Caco-2 (cell line): ENCODE results near the gene CHIT1. TPM values are rescaled to one million over a fixed set of nuclear protein-coding genes. Genes with fewer than 3 reads are reported as not detected.

Source experiments
- BruUV-seq: library from RNA; stranded (reverse); fragments of 400-500 nt; replicated peaks from 2 replicates; lab custom pipeline; 2021; lab: Mats Ljungman, UMichigan
- CTCF ChIA-PET: fragments of 300-600 bp; sonication (Branson Sonifier 250); formaldehyde crosslinking; loops from one replicate; lab custom pipeline; 2022; ENCODE audit warnings: antibody characterized with exemption; lab: Charles Lee
- POLR2A ChIA-PET: fragments of 300-600 bp; sonication (Branson Sonifier 250); formaldehyde crosslinking; loops from one replicate; lab custom pipeline; 2022; ENCODE audit warnings: antibody characterized with exemption; lab: Charles Lee
- DNase-seq, 2 experiments: peaks; one replicate each; pipeline versions ENCODE4 v3.0.0 to v3.0.0-alpha.2; 2020 to 2022
- H3K27me3 ChIP-seq: replicated peaks from 2 replicates; pipeline ENCODE4 v1.6.0; 2011; ENCODE audit warnings: low read length; ENCODE audit not compliant: control insufficient read depth, insufficient read depth
- H3K36me3 ChIP-seq: 2 replicates; pipeline ENCODE4 v1.5.1; 2011; ENCODE audit warnings: low read length; ENCODE audit not compliant: control insufficient read depth, insufficient read depth
- H3K4me1 ChIP-seq: fragments of 250-450 bp; sonication (Bioruptor Pico); 2 replicates; pipeline ENCODE4 v1.5.1; 2020; ENCODE audit warnings: mild to moderate bottlenecking
- H3K4me3 ChIP-seq: 2 replicates; pipeline ENCODE4 v1.5.1; 2011; ENCODE audit warnings: low read depth, mild to moderate bottlenecking, control low read depth, low read length
- H3K9me3 ChIP-seq: fragments of 250-450 bp; sonication (Bioruptor Pico); 2 replicates; pipeline ENCODE4 v1.5.1; 2020; ENCODE audit warnings: mild to moderate bottlenecking, moderate library complexity
- H3K27ac Mint-ChIP-seq: one replicate; pipeline ENCODE4 v1.8.0; 2022; ENCODE audit warnings: mixed read lengths; ENCODE audit not compliant: unreplicated experiment
- H3K27me3 Mint-ChIP-seq: one replicate; pipeline ENCODE4 v1.8.0; 2022; ENCODE audit warnings: mixed read lengths; ENCODE audit not compliant: insufficient read depth, unreplicated experiment
- H3K36me3 Mint-ChIP-seq: one replicate; pipeline ENCODE4 v1.8.0; 2022; ENCODE audit warnings: mild to moderate bottlenecking, mixed read lengths; ENCODE audit not compliant: insufficient read depth, unreplicated experiment
- H3K4me1 Mint-ChIP-seq: one replicate; pipeline ENCODE4 v1.8.0; 2022; ENCODE audit warnings: low read depth, mixed read lengths; ENCODE audit not compliant: unreplicated experiment
- H3K4me3 Mint-ChIP-seq: one replicate; pipeline ENCODE4 v1.8.0; 2022; ENCODE audit warnings: mild to moderate bottlenecking, moderate library complexity, mixed read lengths; ENCODE audit not compliant: unreplicated experiment
- H3K9me3 Mint-ChIP-seq: one replicate; pipeline ENCODE4 v1.8.0; 2022; ENCODE audit warnings: mixed read lengths; ENCODE audit not compliant: unreplicated experiment
- CTCF ChIP-seq, 2 experiments: fragments of 200-600 bp in 1 of 2; IDR thresholded peaks; 1 replicate in 1 of 2; 2 replicates in 1 of 2; pipeline versions ENCODE4 v1.5.1 to v1.8.0; 2011 to 2022; ENCODE audit warnings: antibody characterized with exemption in 1 of 2, control low read depth in 1 of 2, inconsistent platforms in 1 of 2, low read depth in 1 of 2, low read length in 1 of 2, mild to moderate bottlenecking in 1 of 2, moderate library complexity in 1 of 2; ENCODE audit not compliant: insufficient read depth in 1 of 2, severe bottlenecking in 1 of 2, unreplicated experiment in 1 of 2
- intact Hi-C: fragments of 100-400 bp; cut with micrococcal nuclease; formaldehyde crosslinking; loops from one replicate; pipeline ENCODE4 v1.10.0; 2022; ENCODE audit not compliant: unreplicated experiment
- total RNA-seq: library from RNA; stranded (reverse); gene quantifications from 2 replicates; pipeline ENCODE4 v1.2.3, GENCODE V29; 2022

The CHIT1 gene
- total RNA-seq, 1 experiment from 2014 or later, result not detected

- TF ChIP-seq CTCF (IDR thresholded peaks at IDR 0.05; ENCODE audit: insufficient read depth in 1 of 2, low read depth in 1 of 2, low read length in 1 of 2, severe bottlenecking in 1 of 2, unreplicated experiment in 1 of 2), result no peak
- BruUV-seq, result TSS peak; percentile 43
- peaks cover 59% of the 10 kb centered on the region for H3K4me1 Mint-ChIP-seq
- ChIA-PET CTCF (interaction anchor here (0.6 to 1.9 kb wide), 6 partner anchors 9 to 138 kb away, joined by 3 to 10 read pairs (median 6); no protein-coding TSS in a partner anchor), POLR2A (interaction anchor here (1.6 kb wide), 1 partner anchor 9 kb away, joined by 7 read pairs; no protein-coding TSS in a partner anchor)
- H3K27ac Mint-ChIP-seq, result peak overlapping the region; percentile 95
- DNase-seq, result no peak
- H3K27me3 Mint-ChIP-seq, result no peaks in the 10 kb centered on the region
- peak overlapping the region; percentile 65 for H3K4me3 Mint-ChIP-seq
- Histone ChIP-seq H3K4me3 (no peak overlapping the region), H3K36me3 (no peaks in the 10 kb centered on the region), H3K9me3 (no peaks in the 10 kb centered on the region), H3K27me3 (no peaks in the 10 kb centered on the region), H3K4me1 (peaks cover 66% of the 10 kb centered on the region)
- intact Hi-C loops, result loop anchor here (1.0 kb wide), 3 partner anchors 9 to 37 kb away; no protein-coding TSS in a partner anchor
- no peaks in the 10 kb centered on the region for H3K9me3 Mint-ChIP-seq
- peaks cover 78% of the 10 kb centered on the region for H3K36me3 Mint-ChIP-seq
Measured at GRCh38 chr1:203178821-203179666, 50.4 kb downstream of the CHIT1 start.

GRCh38 chr1:203178083-203178482 lies 51.4 kb downstream of the CHIT1 start:
- peaks cover 68% of the 10 kb centered on the region for H3K36me3 Mint-ChIP-seq
- no peaks in the 10 kb centered on the region for H3K36me3 ChIP-seq
- H3K4me1 ChIP-seq, result peaks cover 66% of the 10 kb centered on the region
- H3K4me3 ChIP-seq, result no peak overlapping the region
- ChIA-PET POLR2A (no interaction called here), CTCF (interaction anchor here (0.6 to 1.9 kb wide), 7 partner anchors 10 to 157 kb away, joined by 3 to 10 read pairs (median 4); partner anchors contain the start of gene ADORA1)
- intact Hi-C loops, result loop anchor here (1.0 kb wide), 3 partner anchors 10 to 38 kb away; no protein-coding TSS in a partner anchor
- no peaks in the 10 kb centered on the region for H3K27me3 ChIP-seq
- no peak for TF ChIP-seq CTCF (IDR thresholded peaks at IDR 0.05; ENCODE audit: insufficient read depth in 1 of 2, low read depth in 1 of 2, low read length in 1 of 2, severe bottlenecking in 1 of 2, unreplicated experiment in 1 of 2)
- no peaks in the 10 kb centered on the region for H3K9me3 ChIP-seq
- H3K27ac Mint-ChIP-seq, result peak overlapping the region; percentile 95
- H3K27me3 Mint-ChIP-seq, result no peaks in the 10 kb centered on the region
- BruUV-seq, result no TSS peak
- no peaks in the 10 kb centered on the region for H3K9me3 Mint-ChIP-seq
- peak overlapping the region; percentile 65 for H3K4me3 Mint-ChIP-seq
- H3K4me1 Mint-ChIP-seq, result peaks cover 64% of the 10 kb centered on the region
- DNase-seq, result peak; percentile 83 to 85

GRCh38 chr1:203177470-203178039 lies 51.9 kb downstream of the CHIT1 start:
- Histone ChIP-seq H3K27me3 (no peaks in the 10 kb centered on the region), H3K4me3 (no peak overlapping the region), H3K36me3 (no peaks in the 10 kb centered on the region), H3K4me1 (peaks cover 71% of the 10 kb centered on the region), H3K9me3 (no peaks in the 10 kb centered on the region)
- intact Hi-C loops, result loop anchor here (1.0 kb wide), 3 partner anchors 11 to 39 kb away; no protein-coding TSS in a partner anchor
- H3K9me3 Mint-ChIP-seq, result no peaks in the 10 kb centered on the region
- TF ChIP-seq CTCF (IDR thresholded peaks at IDR 0.05; ENCODE audit: insufficient read depth in 1 of 2, low read depth in 1 of 2, low read length in 1 of 2, severe bottlenecking in 1 of 2, unreplicated experiment in 1 of 2), result no peak
- peak overlapping the region; percentile 95 for H3K27ac Mint-ChIP-seq
- H3K36me3 Mint-ChIP-seq, result peaks cover 63% of the 10 kb centered on the region
- DNase-seq, result peak in 1 of 2 experiments; percentile 55
- H3K4me1 Mint-ChIP-seq, result peaks cover 67% of the 10 kb centered on the region
- peak overlapping the region; percentile 65 for H3K4me3 Mint-ChIP-seq
- POLR2A ChIA-PET, result no interaction called here
- no peaks in the 10 kb centered on the region for H3K27me3 Mint-ChIP-seq
- CTCF ChIA-PET, result interaction anchor here (0.6 to 1.9 kb wide), 6 partner anchors 11 to 158 kb away, joined by 3 to 10 read pairs (median 3); partner anchors contain the start of gene ADORA1
- BruUV-seq, result no TSS peak
